Inferior parietal cortex (tissue), 1 donor: ENCODE data around the gene FRMPD2.
"Not testable (repeated sequence)": the region's sequence is repeated elsewhere in the genome, so short reads cannot be mapped to it uniquely, and the experiment has no call there.

Source experiments
- DNase-seq: peaks from one replicate; pipeline ENCODE4 v3.0.0-alpha.2; 2016; ENCODE audit errors: extremely low spot score

FRMPD2 gene

DNA sequence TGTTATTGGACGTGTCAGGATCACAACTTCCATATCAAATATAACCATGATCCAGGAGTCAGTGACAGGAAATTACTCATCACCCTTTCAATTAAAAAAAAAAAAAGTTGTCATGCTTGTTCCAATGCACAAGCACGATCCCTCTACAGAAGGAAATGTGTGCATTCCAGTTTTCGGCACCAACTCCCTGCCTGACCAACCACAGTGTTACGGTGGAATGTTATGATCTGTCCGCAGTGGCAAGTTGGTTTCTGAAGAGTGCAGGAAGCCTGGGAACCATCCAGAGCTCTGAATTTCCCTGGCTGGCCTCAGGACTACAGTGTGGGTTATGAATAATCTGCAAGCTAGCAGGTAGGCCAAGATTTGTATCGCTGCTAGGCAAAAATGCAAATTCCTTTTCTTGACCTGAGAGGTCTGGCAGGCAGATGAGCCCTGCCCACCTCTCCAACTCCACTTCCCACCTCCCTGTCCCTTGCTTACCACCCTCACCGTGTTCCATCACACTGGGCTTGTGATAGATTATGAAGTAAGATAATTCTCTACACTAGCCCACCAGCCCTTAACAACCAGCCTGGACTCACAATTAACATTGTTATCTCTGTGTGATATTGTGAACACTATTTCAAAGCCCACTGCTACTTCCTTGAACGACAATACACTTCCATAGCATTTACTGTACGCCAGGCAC is 20.4 kb downstream of the FRMPD2 start:
- no peak for DNase-seq

DNA sequence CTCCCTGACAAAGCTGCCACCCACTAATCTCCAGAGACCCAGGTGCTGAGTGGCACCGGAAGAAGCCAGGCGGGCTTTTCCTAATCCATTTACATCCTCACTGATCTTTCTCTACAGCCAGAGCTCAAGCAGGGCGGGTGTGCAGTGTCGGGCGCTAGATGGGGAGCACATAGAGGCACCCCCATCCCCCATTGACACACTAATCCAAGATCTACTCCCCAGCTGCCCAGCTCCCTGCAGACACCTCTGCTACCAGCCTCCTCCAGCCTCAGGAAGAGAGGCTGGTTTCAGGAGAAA is 22.2 kb downstream of the FRMPD2 start:
- DNase-seq = no peak

DNA sequence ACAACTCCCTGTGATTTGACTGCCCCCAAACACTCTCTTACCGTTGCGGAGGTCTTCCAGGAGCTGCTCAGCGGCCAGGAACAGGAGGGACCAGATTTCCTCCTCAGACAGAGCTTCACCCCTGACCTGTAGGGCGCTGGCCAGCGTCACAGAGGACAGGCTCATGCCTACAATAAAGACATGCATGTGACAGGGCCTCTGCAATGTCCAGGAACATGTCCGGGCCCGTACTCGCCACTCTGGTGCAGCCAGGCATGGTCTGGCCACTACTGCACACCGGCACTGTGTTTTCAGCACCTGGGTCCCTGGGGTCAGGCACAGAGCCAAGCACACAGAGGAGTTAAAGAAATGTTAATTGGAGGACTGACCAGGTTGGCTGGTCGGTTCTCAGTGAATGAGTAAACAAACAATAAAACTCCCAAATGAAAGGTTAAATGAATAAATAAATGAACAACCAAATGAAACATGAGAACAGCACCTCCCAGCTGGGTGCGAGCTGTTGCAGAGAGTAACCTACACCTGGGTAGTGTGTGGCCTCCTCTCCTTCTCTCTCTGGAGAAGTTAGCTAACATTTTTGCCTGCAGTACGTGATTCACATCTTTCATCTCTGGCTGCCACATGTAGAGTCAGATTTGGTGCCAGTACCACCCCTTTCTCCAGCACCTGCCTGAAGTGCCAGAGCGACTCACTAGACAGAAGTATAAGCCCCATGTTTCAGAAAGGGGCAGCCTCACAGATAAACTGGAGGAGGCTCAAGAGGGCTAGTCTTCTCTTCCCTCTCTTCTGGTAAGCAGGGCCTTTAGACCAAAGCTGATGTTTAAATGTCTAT is 22.8 kb downstream of the FRMPD2 start:
- no peak for DNase-seq

DNA sequence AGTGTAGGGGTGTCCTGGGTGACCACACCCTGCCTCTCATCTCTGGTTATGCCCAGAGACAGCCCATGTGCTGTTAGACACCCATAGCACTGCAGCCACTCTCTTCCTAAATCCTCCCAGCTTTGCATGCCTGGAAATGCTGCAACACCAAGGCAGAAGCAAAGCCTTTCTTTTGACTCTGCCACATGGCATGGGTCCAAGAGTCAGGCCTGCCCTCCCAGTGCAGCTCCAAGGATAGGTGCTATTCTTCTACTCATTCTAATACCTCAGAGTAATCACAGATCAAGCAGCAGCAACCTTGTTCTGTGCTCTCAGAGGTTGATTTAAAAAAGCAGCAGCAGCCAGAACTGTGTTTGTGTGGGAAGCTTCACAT is 23.4 kb downstream of the FRMPD2 start:
- DNase-seq = no peak

DNA sequence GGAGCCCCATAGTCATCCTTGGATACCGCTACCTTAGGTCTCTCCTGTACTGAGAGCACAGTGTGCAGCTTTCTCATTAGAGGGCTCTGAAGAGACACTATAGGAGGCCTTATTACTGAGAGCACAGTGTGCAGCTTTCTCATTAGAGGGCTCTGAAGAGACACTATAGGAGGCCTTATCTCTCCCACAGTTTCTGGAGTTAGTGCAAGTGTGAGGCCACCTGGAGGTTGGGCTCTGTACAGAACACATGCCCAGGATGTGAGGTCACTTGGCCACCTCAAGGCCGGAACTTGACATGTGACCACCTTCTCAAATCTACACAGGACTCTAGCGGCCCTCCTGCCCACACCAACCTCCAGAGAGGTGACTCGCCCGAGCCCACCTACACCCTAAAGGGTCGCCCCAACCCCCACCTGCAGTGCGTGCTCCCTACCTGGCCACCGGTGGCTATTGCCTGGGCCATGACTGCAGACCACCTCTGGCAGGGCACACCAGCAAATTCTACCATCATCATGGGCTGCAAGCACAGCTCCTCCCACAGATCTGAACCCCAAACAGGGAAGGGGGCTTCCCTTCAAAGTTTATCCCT is 24.6 kb downstream of the FRMPD2 start:
- no peak for DNase-seq

DNA sequence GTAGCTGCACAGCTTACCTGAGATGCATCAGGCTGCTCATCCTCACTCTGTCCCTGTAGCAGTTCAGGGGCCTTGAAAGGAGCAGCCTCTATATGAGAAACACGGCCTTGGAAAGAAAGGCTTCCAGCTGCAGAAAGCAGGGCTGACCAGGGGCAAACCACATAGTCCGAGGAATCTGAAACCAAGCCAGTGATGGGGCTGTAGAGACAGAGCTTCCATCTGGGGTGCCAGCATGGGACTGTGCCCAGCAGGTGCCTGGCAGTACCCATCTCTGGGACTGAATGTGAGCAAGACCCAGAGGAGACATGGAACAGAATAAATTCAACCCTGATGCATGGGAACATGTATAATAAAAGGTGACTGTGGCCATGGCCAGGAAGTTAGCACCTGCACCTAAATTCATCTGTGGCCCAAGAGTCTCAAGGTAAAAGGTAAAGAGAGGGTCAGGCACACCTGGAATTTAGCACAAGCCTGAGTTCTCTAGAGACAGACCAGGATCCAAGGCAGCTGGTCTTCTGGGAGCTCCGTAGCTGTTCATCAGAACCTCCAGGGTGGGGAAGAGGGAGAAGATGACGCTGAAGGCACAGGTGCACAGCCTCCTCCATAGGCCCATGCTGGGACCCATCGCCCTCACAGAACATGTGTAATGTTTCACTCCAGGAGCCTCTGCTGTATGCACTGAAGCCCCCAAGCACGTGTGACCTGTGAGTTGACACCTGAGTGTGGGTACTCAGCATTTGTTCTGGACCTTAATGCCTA is 25.3 kb downstream of the FRMPD2 start:
- no peak for DNase-seq

DNA sequence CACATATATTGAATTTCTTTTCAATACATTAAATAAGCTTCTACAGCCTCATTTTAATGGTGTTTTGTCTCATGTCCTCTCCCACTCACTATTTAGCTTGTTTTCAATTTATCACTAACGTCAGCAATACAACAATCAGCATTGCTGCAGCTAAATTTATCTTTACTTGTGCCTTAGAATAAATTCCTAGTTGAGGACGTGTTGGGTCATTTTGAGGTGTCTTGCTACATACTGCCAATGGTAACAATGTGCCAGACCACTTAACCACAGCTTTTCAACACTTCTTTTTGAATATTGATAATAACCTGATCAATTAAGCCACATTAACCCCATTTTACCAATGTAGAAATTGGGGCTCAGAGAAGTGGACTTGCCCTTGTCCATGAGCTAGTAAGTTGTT is 26.0 kb downstream of the FRMPD2 start:
- no peak for DNase-seq

DNA sequence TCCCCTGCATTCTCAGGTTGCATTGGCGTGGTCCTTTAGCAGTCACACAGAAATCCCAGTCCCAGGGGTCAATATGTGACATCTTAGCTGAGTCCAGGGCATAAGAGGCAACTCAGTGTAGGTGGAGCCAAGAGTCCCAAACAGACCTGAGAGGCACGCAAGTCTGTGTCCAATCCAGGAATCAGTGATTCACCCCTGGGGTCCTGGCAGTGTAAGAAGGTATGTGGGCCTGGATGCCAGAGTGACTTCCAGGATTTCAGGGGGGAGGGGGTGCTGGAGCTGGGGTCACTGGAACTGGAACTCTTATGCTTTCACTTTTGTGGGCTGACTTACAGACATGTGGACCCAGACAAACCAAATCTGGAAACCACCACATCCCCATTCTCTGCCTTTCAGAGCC is 26.8 kb downstream of the FRMPD2 start:
- no peak for DNase-seq

DNA sequence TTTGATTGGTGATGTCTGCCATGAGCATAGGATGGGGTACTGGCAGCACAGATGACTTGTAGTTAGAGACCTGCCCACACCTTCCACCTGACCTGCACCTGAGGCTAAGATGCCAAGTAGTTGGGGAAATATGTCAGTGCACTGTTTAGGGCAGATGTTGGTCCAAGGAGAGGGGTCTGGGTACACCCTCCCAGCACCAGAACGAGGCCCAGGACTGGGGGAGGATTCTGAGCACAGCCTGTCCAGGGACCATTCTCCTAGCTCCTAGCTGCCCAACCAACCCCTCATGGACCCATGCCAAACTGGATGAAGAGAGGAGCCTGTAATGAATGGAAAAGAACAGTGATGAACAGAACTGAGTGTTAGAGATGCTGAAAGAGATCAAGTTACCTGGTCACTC is 28.0 kb downstream of the FRMPD2 start:
- DNase-seq = no peak

DNA sequence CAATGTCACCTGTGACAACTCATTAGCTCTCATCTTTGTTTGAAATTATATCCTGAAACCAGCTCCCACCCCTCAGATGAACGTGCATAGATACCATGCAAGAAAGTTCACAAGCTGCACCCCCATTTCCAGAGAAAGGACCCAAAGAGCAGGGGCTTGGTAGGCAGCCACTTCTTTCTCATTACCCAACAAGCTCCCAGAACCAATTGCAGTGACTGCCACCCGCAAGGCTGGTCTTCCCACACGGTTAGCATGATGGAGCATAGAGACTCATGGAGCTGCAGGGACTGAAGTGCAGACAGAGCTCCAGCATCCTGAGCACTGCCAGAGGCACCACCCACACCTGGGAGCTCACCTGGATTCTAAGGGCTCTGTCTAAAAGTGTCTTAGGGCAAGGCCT is 28.5 kb downstream of the FRMPD2 start:
- no peak for DNase-seq

DNA sequence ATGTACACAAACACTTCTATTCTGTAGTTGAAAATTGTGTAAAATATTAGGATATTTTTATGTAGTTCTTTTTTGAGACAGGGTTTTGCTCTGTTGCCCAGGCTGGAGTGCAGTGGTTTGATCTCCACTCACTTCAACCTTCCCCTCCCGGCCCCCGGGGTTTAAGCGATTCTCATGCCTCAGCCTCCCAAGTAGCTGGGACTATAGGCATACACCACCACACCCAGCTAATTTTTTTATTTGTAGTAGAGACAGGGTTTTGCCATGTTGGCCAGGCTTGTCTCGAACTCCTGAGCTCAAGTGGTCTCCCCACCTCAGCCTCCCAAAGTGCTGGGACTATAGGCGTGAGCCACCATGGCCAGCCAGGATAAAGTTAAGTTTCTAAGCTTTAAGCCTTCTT is 30.6 kb downstream of the FRMPD2 start:
- not testable (repeated sequence) for DNase-seq

DNA sequence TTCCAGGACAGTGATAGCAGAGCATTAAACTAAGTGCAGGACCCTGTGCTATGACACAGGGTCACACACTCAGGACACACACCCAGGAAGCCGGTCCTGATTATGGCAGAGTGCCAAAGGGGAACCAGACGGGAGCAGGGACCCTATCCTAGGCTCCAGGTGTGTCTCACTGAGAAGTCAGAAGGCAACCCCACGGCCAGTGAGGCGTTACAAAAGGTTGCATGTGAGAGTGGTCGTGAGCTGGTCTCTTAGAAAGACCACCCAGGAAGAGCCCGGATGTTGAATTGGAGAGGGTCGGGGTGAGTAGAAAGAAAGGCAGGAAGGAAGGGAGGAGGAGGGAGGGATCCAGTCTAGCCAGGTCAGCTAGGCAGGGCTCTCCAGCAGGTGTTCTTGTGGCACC is 31.0 kb downstream of the FRMPD2 start:
- DNase-seq = no peak

DNA sequence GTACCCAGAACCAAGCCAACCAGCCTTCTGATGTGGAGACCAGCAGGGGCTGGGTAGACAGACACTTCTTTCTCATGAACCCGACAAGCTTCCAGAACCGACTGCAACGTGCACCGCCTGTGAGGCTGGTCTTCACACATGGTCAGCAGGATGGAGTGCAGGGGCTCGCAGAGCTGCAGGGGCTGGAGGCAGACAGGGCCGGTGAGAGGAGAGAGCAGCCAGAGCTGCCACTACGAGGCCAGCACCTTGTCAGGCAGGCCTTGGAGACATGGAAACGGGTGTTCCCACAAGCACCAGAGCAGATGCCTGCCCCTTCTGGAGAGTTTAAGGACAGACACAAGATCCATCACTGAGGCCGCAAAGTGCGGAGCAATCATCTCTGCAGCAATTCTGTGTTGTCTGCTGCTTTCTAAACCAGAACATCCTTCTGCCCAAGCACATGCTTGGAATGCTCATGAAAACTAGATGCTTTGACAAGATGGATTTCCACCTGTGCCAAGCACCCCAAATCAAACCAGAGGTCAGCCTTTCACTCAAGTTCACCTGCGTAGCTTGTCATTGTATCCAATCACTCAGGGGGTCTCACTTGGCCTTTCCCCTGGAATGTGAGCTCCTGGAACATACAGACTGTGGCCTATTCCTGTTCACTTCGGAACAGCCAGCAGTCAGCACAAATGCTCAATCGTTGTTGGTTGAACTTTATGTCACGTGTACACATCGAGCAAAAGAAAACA is 32.2 kb downstream of the FRMPD2 start:
- no peak for DNase-seq

DNA sequence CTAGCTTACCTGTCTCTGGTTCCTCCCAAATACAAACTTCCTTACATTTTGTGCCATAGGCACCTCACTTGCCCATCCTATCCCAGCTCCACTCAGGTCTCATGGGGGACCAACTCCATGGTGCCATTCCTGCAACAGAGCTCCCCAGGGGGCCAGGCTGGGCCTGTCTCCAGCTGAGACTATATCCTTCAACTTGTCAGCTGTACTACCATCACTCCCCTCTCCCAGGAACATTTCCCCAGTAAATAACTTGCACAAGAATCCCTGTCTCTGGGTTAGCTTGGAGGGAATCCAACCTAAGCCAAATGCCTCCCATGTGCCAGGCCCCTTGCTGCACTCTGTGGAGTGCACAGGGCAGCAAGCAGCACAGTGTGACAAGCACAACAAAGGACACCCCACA is 33.2 kb downstream of the FRMPD2 start:
- no peak for DNase-seq

DNA sequence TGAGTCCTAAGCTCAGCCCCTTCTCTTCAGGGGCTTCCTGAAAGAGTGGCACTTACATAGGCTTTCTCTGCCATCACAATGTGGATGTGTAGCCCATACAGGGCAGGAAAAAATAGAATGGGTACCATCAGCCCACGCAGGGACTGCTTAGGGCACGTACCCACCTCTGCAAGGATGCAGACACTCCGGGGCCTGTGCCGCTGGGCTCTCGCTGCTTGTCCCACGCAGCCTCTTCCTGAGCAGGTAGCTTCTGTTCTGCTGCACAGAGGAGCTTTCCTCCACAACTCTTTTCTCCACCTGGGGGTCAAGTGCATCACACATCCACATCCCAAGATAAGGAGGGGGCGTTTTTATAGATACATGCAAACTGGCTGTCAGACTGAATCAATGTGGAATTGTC is 34.3 kb downstream of the FRMPD2 start:
- DNase-seq = no peak

DNA sequence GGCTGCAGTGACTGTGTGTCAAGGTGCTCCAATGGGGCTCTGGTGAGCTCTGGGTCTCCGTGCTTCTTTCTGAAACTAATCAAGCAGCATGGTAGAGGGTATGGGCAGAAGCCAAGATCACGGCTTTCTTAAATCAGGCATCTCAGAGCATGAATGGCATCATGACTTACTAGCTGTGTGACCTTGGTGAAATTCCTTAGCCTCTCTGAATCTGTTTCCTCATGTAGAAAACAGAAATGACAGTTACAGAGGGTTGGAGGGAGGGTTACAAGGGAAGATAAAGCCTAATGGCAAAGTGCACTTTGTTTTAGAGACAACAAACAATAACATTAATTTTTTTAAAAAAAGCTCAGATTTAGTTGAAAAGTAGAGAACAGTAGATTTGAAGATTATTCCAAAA is 34.9 kb downstream of the FRMPD2 start:
- DNase-seq = no peak

DNA sequence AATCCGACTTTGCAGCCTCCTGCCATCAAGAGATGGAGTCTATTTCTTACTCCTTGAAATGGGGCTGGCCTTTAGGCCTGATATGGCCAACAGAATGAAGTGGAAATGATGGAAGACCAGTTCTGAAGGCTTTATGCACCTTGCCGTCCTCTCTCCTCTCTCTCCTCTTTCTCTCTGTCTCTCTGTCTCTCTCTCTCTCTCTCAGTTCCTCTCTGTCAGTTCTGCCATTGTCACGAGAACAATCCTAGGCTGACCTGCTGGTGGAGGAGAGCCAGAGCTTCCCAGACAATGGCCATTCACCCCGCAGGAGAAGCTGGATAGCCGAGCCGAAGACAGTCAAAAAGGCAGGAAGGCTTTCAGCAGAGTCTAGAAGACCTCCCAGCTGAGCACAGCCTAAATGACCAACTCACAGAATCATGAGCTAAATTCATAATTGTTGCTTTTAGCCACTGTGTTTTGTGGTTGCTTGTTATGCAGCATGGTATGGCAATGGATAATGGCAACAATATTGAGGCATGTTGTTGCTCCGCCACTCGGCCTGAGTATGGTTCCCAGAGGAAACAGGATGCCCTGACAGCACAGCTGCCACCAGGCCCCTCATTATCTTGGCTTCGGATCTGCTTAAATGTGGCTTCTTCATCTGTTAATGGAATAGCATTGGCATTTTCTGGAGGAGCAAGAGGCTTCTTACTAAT is 35.5 kb downstream of the FRMPD2 start:
- no peak for DNase-seq

DNA sequence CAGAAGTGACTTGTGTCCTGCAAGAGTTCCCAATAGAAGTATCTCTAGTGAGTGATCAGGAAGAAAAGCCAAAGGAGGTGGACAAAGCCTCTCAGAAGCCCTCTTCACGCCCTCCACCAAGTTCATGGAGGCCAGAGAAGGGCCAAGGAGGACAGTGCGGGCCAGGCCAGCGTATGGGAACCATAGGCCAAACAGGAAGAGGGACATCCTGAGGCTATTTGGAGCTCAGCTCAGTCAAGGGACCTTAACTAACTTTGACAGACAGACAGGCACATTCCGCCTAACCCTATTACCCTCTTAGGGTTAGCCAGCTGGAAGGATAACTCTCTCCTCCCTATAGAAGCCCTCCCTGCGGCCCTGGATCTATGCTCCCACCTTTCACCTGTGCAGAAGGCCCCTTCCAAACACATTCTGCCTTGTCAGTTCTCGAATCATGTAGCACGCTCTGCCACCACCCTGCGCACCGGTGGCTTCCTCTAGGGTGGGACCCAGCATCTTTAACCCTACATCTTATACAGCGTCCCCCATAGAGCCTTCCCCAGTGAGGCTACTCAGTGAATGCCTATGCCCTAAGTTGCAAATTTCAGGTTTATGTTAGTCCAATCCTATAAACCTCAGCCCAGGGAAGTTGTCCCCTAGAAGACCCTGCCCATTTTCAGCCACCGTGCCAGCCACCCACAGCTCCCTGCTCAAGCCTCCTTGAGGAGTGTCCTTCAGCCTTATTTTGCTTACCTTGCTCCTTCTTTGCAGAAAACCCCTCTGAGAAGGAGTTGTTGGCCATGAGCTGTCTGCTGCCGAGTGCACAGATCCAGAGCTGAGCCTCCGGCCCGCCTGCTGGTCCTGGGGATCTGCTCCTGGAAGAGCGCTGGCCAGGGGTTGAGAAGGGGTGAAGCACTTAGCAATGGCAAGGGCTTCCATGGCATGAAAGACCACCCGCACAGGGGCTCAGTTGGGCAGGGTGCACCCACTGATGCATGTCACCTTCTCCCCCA is 36.9 kb downstream of the FRMPD2 start:
- DNase-seq = no peak

DNA sequence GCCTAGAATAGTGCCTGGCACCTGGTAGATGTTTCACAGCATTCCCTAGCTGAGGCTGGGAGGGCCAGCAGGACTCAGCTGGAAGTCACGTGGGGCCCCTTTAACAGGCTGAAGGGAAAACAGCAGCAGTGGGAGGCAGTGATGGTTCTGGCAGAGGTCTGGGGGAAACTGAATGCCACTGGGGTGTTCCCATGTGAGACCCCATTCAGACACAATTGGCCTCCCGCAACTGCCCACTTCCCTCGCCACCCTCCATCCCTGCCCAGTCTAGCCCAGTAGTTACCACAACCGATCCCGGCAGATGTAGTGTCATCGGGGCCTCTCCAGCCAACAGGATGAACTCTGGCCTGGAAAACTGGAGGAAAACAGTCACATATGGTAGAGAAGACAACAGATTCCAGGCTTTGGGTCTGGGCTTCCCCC is 38.3 kb downstream of the FRMPD2 start:
- DNase-seq = no peak

DNA sequence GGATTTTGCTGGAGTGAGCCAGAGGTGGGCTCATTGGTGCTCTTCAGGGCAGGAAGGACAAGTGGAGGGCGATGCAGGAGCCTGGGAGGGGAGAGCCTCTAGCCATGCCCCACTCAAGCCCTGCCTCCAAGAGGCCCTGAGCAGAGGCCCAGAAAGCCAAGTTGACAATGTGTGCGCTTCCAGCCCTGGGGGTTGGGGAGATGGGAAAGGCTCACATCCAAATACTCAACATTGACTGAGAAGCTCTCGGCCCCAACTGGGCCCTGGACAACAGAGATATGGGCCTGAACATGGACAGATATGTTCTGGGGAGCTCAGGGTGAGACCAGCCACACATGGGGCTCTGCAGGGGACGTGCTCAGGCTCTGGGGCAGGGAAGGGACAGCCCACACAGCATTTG is 39.0 kb downstream of the FRMPD2 start:
- no peak for DNase-seq
